ENCODE results near the gene SDK1.

Gene SDK1

GRCh38 chr7:3469641-3470040 lies 168.6 kb downstream of the SDK1 start:
- DNase-seq = no peak

GRCh38 chr7:3480197-3480596 lies 179.1 kb downstream of the SDK1 start:
- no peak for DNase-seq

GRCh38 chr7:3481435-3481834 lies 180.4 kb downstream of the SDK1 start:
- DNase-seq = no peak

GRCh38 chr7:3482147-3482921 lies 181.3 kb downstream of the SDK1 start:
- peak; percentile 49 for DNase-seq

GRCh38 chr7:3486841-3487240 lies 185.8 kb downstream of the SDK1 start:
- DNase-seq = no peak

GRCh38 chr7:3488829-3489228 lies 187.8 kb downstream of the SDK1 start:
- DNase-seq = no peak

- peak; percentile 77 for DNase-seq
Observed at GRCh38 chr7:3493499-3493898, 192.4 kb downstream of the SDK1 start.

GRCh38 chr7:3494947-3495346 lies 193.9 kb downstream of the SDK1 start:
- DNase-seq = no peak

GRCh38 chr7:3495530-3495929 lies 194.5 kb downstream of the SDK1 start:
- DNase-seq = no peak

- DNase-seq = no peak
Observed at GRCh38 chr7:3495954-3496353, 194.9 kb downstream of the SDK1 start.

- DNase-seq = no peak
Observed at GRCh38 chr7:3497796-3498195, 196.7 kb downstream of the SDK1 start.

GRCh38 chr7:3501671-3502070 lies 200.6 kb downstream of the SDK1 start:
- DNase-seq = no peak

- no peak for DNase-seq
Observed at GRCh38 chr7:3504384-3504783, 203.3 kb downstream of the SDK1 start.

- DNase-seq = peak; percentile 13
Observed at GRCh38 chr7:3510101-3511020, 209.3 kb downstream of the SDK1 start.

GRCh38 chr7:3517344-3517743 lies 216.3 kb downstream of the SDK1 start:
- DNase-seq = no peak

- DNase-seq = peak; percentile 68
Observed at GRCh38 chr7:3518546-3518945, 217.5 kb downstream of the SDK1 start.

- no peak for DNase-seq
Observed at GRCh38 chr7:3520206-3520605, 219.2 kb downstream of the SDK1 start.

- no peak for DNase-seq
Observed at GRCh38 chr7:3527496-3528124, 226.6 kb downstream of the SDK1 start.

GRCh38 chr7:3533040-3533439 lies 232.0 kb downstream of the SDK1 start:
- DNase-seq = no peak

- DNase-seq = peak; percentile 72
Observed at GRCh38 chr7:3537210-3537875, 236.3 kb downstream of the SDK1 start.

- no peak for DNase-seq
Observed at GRCh38 chr7:3538041-3538440, 237.0 kb downstream of the SDK1 start.

- no peak for DNase-seq
Observed at GRCh38 chr7:3540456-3541220, 239.6 kb downstream of the SDK1 start.
